GM18526 (cell line): ENCODE results near the gene ZNF512.

Experiments
- POLR2A ChIP-seq: IDR thresholded peaks from 3 replicates; pipeline ENCODE4 v1.6.1; 2011; ENCODE audit not compliant: insufficient read length; ENCODE audit errors: extremely low read depth

Gene ZNF512

GRCh38 chr2:27628767-27629709 is 46.2 kb downstream of the ZNF512 start, which contains the start of the genes CCDC121 and GPN1:
Gene CCDC121 (minus strand): TSS chr2:27629012. CDS start chr2:27627799, 1,213 bp downstream.
Gene GPN1 (plus strand): TSS chr2:27629050. CDS start chr2:27629059, 9 bp downstream.
- peak; percentile 96 for TF ChIP-seq POLR2A

- no peak for TF ChIP-seq POLR2A
Measured at GRCh38 chr2:27634291-27634690, 51.4 kb downstream of the ZNF512 start.

- no peak for TF ChIP-seq POLR2A
Measured at GRCh38 chr2:27636766-27637165, 53.9 kb downstream of the ZNF512 start.

GRCh38 chr2:27638037-27638637 is 55.3 kb downstream of the ZNF512 start:
- TF ChIP-seq POLR2A = no peak

- TF ChIP-seq POLR2A = no peak
Measured at GRCh38 chr2:27638709-27639108, 55.9 kb downstream of the ZNF512 start.

- no peak for TF ChIP-seq POLR2A
Measured at GRCh38 chr2:27640722-27641245, 57.9 kb downstream of the ZNF512 start.

GRCh38 chr2:27645197-27645596 is 62.4 kb downstream of the ZNF512 start:
- TF ChIP-seq POLR2A = no peak

GRCh38 chr2:27647289-27647688 is 64.4 kb downstream of the ZNF512 start:
- no peak for TF ChIP-seq POLR2A

- TF ChIP-seq POLR2A = no peak
Measured at GRCh38 chr2:27647737-27648136, 64.9 kb downstream of the ZNF512 start.

GRCh38 chr2:27651056-27651455 is 68.2 kb downstream of the ZNF512 start:
- TF ChIP-seq POLR2A = no peak

GRCh38 chr2:27652341-27652740 is 69.5 kb downstream of the ZNF512 start:
- no peak for TF ChIP-seq POLR2A

GRCh38 chr2:27652790-27653189 is 69.9 kb downstream of the ZNF512 start:
- no peak for TF ChIP-seq POLR2A

GRCh38 chr2:27653397-27653796 is 70.6 kb downstream of the ZNF512 start:
- TF ChIP-seq POLR2A = no peak

GRCh38 chr2:27655155-27655951 is 72.5 kb downstream of the ZNF512 start:
- TF ChIP-seq POLR2A = no peak

GRCh38 chr2:27661371-27661770 is 78.5 kb downstream of the ZNF512 start:
- no peak for TF ChIP-seq POLR2A
